Measurements from ENCODE around the gene SKAP1. TPM values are rescaled to one million over a fixed set of nuclear protein-coding genes. Genes with fewer than 3 reads are reported as not detected.

Gene SKAP1
- total RNA-seq (1 to 10 TPM in 1 of 2 donors, under 1 TPM in 1; 0.84 to 3.6 TPM), polyA plus RNA-seq (1 to 10 TPM in 1 of 2 donors, not detected in 1; 3.1 TPM)
- long read RNA-seq, donor 1, partial matches to known transcripts = 0 of 1 reads
- long read RNA-seq, donor 1, other reads (novel, unspliced or antisense) = 0 of 1 reads
- long read RNA-seq, donor 2, partial matches to known transcripts = 0 of 1 reads
- long read RNA-seq, donor 2, other reads (novel, unspliced or antisense) = 1 of 1 reads

GRCh38 chr17:48429638-48430586 lies at the start of gene SKAP1:
Gene SKAP1 (minus strand): TSS chr17:48430214.
- Histone ChIP-seq H3K4me3 (ENCODE audit: low read length in 2 of 2) (no peak within 1 kb of the TSS), H3K36me3 (ENCODE audit: control insufficient read depth in 1 of 2, insufficient read depth in 2 of 2, low read length in 1 of 2) (no peaks in the 10 kb centered on the region), H3K27ac (ENCODE audit: low read depth in 1 of 2, low read length in 2 of 2) (no peak within 1 kb of the TSS), H3K4me1 (ENCODE audit: control insufficient read depth in 1 of 2, insufficient read depth in 2 of 2, low read length in 2 of 2) (no peaks in the 10 kb centered on the region), H3K27me3 (ENCODE audit: control insufficient read depth in 1 of 2, insufficient read depth in 2 of 2, low read length in 1 of 2) (no peaks in the 10 kb centered on the region), H3K9me3 (ENCODE audit: control insufficient read depth, low read length) (no peaks in the 10 kb centered on the region)
- WGBS, 2 donors = 17 to 25% methylated on average over 40 to 65 of the region's 65 CpGs
- ATAC-seq (ENCODE audit: low FRiP score) (peak; percentile 22), DNase-seq (peak; percentile 50 to 77)
- intact Hi-C loops (cut with DNase I) = no loop called here

- Histone ChIP-seq H3K27me3 (ENCODE audit: control insufficient read depth in 1 of 2, insufficient read depth in 2 of 2, low read length in 1 of 2) (no peaks in the 10 kb centered on the region), H3K4me1 (ENCODE audit: control insufficient read depth in 1 of 2, insufficient read depth in 2 of 2, low read length in 2 of 2) (no peaks in the 10 kb centered on the region), H3K27ac (ENCODE audit: low read depth in 1 of 2, low read length in 2 of 2) (no peak overlapping the region), H3K36me3 (ENCODE audit: control insufficient read depth in 1 of 2, insufficient read depth in 2 of 2, low read length in 1 of 2) (no peaks in the 10 kb centered on the region), H3K9me3 (ENCODE audit: control insufficient read depth, low read length) (no peaks in the 10 kb centered on the region), H3K4me3 (ENCODE audit: low read length in 2 of 2) (no peak overlapping the region)
- WGBS, 2 donors = 77 to 81% methylated on average over 2 of the region's 2 CpGs
- intact Hi-C loops (cut with DNase I) = no loop called here
- DNase-seq (no peak), ATAC-seq (ENCODE audit: low FRiP score) (no peak)
Measured at GRCh38 chr17:48479014-48479402, 49.0 kb upstream of the SKAP1 start.

GRCh38 chr17:48478224-48479013 lies 48.4 kb upstream of the SKAP1 start:
- H3K4me3 ChIP-seq (ENCODE audit: low read length in 2 of 2) = no peak overlapping the region
- intact Hi-C loops (cut with DNase I) = no loop called here
- H3K9me3 ChIP-seq (ENCODE audit: control insufficient read depth, low read length) = no peaks in the 10 kb centered on the region
- no peaks in the 10 kb centered on the region for H3K36me3 ChIP-seq (ENCODE audit: control insufficient read depth in 1 of 2, insufficient read depth in 2 of 2, low read length in 1 of 2)
- ATAC-seq (ENCODE audit: low FRiP score) = no peak
- DNase-seq = no peak
- H3K4me1 ChIP-seq (ENCODE audit: control insufficient read depth in 1 of 2, insufficient read depth in 2 of 2, low read length in 2 of 2) = no peaks in the 10 kb centered on the region
- 71 to 74% methylated on average over 9 of the region's 9 CpGs for WGBS, 2 donors
- H3K27me3 ChIP-seq (ENCODE audit: control insufficient read depth in 1 of 2, insufficient read depth in 2 of 2, low read length in 1 of 2) = no peaks in the 10 kb centered on the region
- H3K27ac ChIP-seq (ENCODE audit: low read depth in 1 of 2, low read length in 2 of 2) = no peak overlapping the region

GRCh38 chr17:48477221-48477620 lies 47.2 kb upstream of the SKAP1 start:
- DNase-seq (no peak), ATAC-seq (ENCODE audit: low FRiP score) (no peak)
- Histone ChIP-seq H3K4me1 (ENCODE audit: control insufficient read depth in 1 of 2, insufficient read depth in 2 of 2, low read length in 2 of 2) (no peaks in the 10 kb centered on the region), H3K27me3 (ENCODE audit: control insufficient read depth in 1 of 2, insufficient read depth in 2 of 2, low read length in 1 of 2) (peaks cover 0 to 1% of the 10 kb centered on the region in 2 donors), H3K9me3 (ENCODE audit: control insufficient read depth, low read length) (no peaks in the 10 kb centered on the region), H3K4me3 (ENCODE audit: low read length in 2 of 2) (no peak overlapping the region), H3K36me3 (ENCODE audit: control insufficient read depth in 1 of 2, insufficient read depth in 2 of 2, low read length in 1 of 2) (no peaks in the 10 kb centered on the region), H3K27ac (ENCODE audit: low read depth in 1 of 2, low read length in 2 of 2) (no peak overlapping the region)
- intact Hi-C loops (cut with DNase I) = no loop called here
- WGBS, 2 donors = 53 to 58% methylated on average over 1 of the region's 1 CpG

- H3K27me3 ChIP-seq (ENCODE audit: control insufficient read depth in 1 of 2, insufficient read depth in 2 of 2, low read length in 1 of 2) = peaks cover 0 to 1% of the 10 kb centered on the region in 2 donors
- no peaks in the 10 kb centered on the region for H3K36me3 ChIP-seq (ENCODE audit: control insufficient read depth in 1 of 2, insufficient read depth in 2 of 2, low read length in 1 of 2)
- H3K4me3 ChIP-seq (ENCODE audit: low read length in 2 of 2) = no peak overlapping the region
- ATAC-seq (ENCODE audit: low FRiP score) (no peak), DNase-seq (no peak)
- intact Hi-C loops (cut with DNase I) = no loop called here
- H3K4me1 ChIP-seq (ENCODE audit: control insufficient read depth in 1 of 2, insufficient read depth in 2 of 2, low read length in 2 of 2) = no peaks in the 10 kb centered on the region
- WGBS, 2 donors = 61 to 71% methylated on average over 6 of the region's 6 CpGs
- H3K27ac ChIP-seq (ENCODE audit: low read depth in 1 of 2, low read length in 2 of 2) = no peak overlapping the region
- H3K9me3 ChIP-seq (ENCODE audit: control insufficient read depth, low read length) = no peaks in the 10 kb centered on the region
Measured at GRCh38 chr17:48472411-48473281, 42.6 kb upstream of the SKAP1 start.

GRCh38 chr17:48471817-48472410 lies 41.9 kb upstream of the SKAP1 start:
- Histone ChIP-seq H3K27me3 (ENCODE audit: control insufficient read depth in 1 of 2, insufficient read depth in 2 of 2, low read length in 1 of 2) (peaks cover 0 to 1% of the 10 kb centered on the region in 2 donors), H3K4me1 (ENCODE audit: control insufficient read depth in 1 of 2, insufficient read depth in 2 of 2, low read length in 2 of 2) (no peaks in the 10 kb centered on the region), H3K36me3 (ENCODE audit: control insufficient read depth in 1 of 2, insufficient read depth in 2 of 2, low read length in 1 of 2) (no peaks in the 10 kb centered on the region), H3K9me3 (ENCODE audit: control insufficient read depth, low read length) (no peaks in the 10 kb centered on the region), H3K4me3 (ENCODE audit: low read length in 2 of 2) (no peak overlapping the region), H3K27ac (ENCODE audit: low read depth in 1 of 2, low read length in 2 of 2) (no peak overlapping the region)
- intact Hi-C loops (cut with DNase I) = no loop called here
- no peak for ATAC-seq (ENCODE audit: low FRiP score)
- DNase-seq = no peak
- 68 to 79% methylated on average over 8 of the region's 8 CpGs for WGBS, 2 donors

- Histone ChIP-seq H3K4me1 (ENCODE audit: control insufficient read depth in 1 of 2, insufficient read depth in 2 of 2, low read length in 2 of 2) (no peaks in the 10 kb centered on the region), H3K4me3 (ENCODE audit: low read length in 2 of 2) (no peak overlapping the region), H3K27me3 (ENCODE audit: control insufficient read depth in 1 of 2, insufficient read depth in 2 of 2, low read length in 1 of 2) (peaks cover 0 to 1% of the 10 kb centered on the region in 2 donors), H3K27ac (ENCODE audit: low read depth in 1 of 2, low read length in 2 of 2) (no peak overlapping the region), H3K36me3 (ENCODE audit: control insufficient read depth in 1 of 2, insufficient read depth in 2 of 2, low read length in 1 of 2) (no peaks in the 10 kb centered on the region), H3K9me3 (ENCODE audit: control insufficient read depth, low read length) (no peaks in the 10 kb centered on the region)
- ATAC-seq (ENCODE audit: low FRiP score) (no peak), DNase-seq (no peak)
- intact Hi-C loops (cut with DNase I) = no loop called here
- WGBS, 2 donors = 28 to 29% methylated on average over 6 of the region's 6 CpGs
Measured at GRCh38 chr17:48470388-48471034, 40.5 kb upstream of the SKAP1 start.

All from aorta (tissue), 5 donors.